ENCODE measurements around the gene GPS1.

Gene GPS1

DNA sequence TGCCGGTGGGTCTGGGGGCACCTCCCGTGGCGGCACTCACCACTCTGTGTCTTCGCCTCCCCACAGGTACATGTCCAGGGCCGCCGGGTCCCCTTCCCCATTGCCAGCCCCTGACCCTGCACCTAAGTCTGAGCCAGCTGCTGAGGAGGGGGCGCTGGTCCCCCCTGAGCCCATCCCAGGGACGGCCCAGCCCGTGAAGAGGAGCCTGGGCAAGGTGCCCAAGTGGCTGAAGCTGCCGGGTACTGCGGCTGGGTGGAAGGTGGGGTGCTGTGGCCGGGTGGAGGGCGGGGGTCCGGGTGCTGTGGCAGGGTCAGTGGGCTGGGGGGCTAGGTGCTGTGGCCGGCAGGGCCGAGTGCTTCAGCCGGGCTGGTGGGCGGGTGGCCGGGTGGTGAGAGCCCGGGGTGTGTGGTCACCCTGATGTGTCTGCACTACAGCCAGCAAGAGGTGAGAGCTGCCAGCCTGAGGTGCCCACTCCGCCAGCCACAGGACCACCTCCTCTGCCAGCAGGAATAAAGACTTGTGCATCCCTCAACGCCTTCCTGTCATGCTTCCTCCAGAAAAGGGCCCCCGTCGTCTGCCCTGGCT lies 34.7 kb upstream of the GPS1 start:
- Histone ChIP-seq H3K4me3 (ENCODE audit: low read depth, low read length) (no peak overlapping the region), H3K27me3 (no peaks in the 10 kb centered on the region), H3K36me3 (peaks cover 6% of the 10 kb centered on the region; the same call in 1 of the 2 replicates), H3K9me3 (no peaks in the 10 kb centered on the region), H3K4me1 (peaks cover 27% of the 10 kb centered on the region)
- TF ChIP-seq, protein P1, sequence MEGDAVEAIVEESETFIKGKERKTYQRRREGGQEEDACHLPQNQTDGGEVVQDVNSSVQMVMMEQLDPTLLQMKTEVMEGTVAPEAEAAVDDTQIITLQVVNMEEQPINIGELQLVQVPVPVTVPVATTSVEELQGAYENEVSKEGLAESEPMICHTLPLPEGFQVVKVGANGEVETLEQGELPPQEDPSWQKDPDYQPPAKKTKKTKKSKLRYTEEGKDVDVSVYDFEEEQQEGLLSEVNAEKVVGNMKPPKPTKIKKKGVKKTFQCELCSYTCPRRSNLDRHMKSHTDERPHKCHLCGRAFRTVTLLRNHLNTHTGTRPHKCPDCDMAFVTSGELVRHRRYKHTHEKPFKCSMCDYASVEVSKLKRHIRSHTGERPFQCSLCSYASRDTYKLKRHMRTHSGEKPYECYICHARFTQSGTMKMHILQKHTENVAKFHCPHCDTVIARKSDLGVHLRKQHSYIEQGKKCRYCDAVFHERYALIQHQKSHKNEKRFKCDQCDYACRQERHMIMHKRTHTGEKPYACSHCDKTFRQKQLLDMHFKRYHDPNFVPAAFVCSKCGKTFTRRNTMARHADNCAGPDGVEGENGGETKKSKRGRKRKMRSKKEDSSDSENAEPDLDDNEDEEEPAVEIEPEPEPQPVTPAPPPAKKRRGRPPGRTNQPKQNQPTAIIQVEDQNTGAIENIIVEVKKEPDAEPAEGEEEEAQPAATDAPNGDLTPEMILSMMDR (IDR thresholded peaks at IDR 0.05; ENCODE audit: low read depth, low read length), result no peak
- DNase-seq, result no peak

DNA sequence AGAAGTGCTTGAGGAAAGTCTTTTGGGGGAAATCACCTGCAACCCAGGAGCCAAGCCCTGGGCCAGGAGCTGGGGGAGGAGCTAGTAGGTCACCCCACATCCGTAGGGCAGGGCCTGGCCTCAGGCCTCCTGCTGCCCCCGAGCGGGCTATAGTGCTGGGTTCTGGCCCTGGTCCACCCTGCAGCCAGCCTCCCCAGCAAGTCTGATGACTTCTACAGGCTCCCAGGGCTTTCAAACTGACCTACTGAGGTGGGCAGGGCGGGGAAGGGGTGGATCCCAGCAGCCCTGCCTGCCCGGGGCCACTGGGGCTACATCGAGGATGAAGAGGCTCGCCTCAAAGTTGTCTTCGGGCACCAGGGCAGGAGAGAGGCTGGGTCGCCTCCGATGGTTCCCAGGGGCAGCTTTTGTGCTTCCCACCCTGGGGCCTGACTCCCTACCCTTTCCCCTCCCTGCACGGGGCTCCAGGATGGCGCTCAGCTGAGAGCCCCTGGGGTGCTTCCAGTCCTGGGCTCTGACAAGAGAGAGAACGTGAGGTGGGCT lies 34.0 kb upstream of the GPS1 start:
- DNase-seq, result no peak
- H3K4me1 ChIP-seq, result peaks cover 21% of the 10 kb centered on the region

DNA sequence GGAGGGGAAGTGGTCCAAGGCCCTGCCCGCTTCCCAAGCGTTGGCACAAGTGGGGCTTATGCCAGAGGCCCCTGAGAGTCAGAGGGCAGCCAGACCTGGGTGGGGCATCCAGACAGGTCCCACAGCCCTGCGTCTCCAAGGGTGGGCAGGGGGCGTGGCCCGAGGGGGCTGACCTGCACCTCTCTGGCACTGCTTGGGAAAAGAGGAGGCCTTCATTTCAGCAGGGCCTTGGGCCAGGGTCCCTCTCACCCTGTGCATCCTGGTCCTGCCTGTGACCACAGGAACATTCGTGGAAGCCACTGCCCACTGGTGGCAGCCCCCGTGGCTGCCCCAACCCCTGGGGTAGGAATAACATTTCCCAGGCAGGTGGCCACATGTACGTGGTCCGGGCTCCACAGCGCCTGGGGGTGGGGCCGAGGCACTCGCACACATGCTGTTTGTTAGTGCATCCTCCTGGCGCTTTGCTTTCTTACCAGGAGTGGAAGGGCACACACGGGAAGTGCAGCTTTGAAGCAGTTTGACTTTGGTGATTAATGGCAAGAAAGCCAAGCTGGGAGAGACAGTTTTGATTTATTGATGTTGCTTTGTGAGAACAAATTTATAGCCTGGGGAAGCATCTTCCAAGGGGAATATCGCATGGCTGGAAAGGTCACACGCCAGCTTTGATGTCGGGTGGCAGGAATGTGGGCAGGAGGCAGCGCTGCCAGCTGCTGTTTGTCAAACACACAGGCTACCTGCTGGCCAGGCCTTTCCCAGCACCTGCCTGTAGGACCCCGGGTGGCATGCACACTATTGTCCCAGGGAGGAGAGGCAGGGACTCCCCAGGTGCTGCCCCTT lies 33.3 kb upstream of the GPS1 start:
- H3K9me3 ChIP-seq, result no peaks in the 10 kb centered on the region
- H3K36me3 ChIP-seq, result peaks cover 4% of the 10 kb centered on the region; the same call in 1 of the 2 replicates
- H3K27me3 ChIP-seq, result no peaks in the 10 kb centered on the region
- DNase-seq, result no peak
- H3K4me3 ChIP-seq (ENCODE audit: low read depth, low read length), result no peak overlapping the region
- TF ChIP-seq, protein P1 (IDR thresholded peaks at IDR 0.05; ENCODE audit: low read depth, low read length), result no peak
- H3K4me1 ChIP-seq, result peaks cover 16% of the 10 kb centered on the region

More for the DNA sequence above, 34.0 kb upstream of the GPS1 start:
- Histone ChIP-seq H3K36me3 (peaks cover 4% of the 10 kb centered on the region; the same call in 1 of the 2 replicates), H3K4me3 (ENCODE audit: low read depth, low read length) (no peak overlapping the region), H3K27me3 (no peaks in the 10 kb centered on the region), H3K9me3 (no peaks in the 10 kb centered on the region)
- TF ChIP-seq, protein P1 (IDR thresholded peaks at IDR 0.05; ENCODE audit: low read depth, low read length), result no peak

DNA sequence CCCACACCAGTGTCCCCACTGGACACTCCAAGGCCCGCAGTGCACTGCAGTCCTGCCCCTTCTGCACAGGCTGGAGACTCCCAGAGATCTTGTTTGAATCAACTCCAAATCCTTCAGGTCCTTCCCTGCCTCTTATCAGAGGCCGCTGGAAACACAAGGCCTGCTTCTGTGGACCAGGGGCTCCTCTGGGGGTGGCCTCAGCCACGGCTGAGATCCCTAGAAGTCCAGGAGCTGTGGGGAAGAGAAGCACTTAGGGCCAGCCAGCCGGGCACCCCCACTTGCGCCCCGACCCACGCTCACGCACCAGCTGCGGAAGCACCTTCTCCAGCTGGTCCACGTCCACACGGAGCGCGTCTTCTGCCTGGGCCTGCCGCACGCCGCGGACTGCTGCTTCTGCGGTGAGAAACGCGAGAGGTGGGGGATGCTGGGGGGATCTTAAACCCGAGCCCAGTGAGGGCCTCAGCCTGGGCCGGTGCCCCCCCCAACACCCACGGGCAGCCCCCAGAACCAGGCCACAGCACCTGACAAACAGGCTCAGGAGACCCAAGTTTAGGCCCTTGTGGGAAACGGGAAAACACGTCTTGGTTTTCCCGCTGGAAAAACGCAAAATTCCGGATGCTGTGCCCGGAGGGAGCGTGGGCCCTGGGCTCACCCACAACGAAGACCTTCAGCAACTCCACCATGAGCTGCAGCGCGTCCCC lies 32.6 kb upstream of the GPS1 start:
- no peaks in the 10 kb centered on the region for H3K9me3 ChIP-seq
- TF ChIP-seq, protein P1 (IDR thresholded peaks at IDR 0.05; ENCODE audit: low read depth, low read length), result no peak
- peaks cover 8% of the 10 kb centered on the region for H3K4me1 ChIP-seq
- no peak for DNase-seq
- H3K27me3 ChIP-seq, result no peaks in the 10 kb centered on the region
- H3K36me3 ChIP-seq, result peaks cover 4% of the 10 kb centered on the region; the same call in 1 of the 2 replicates
- no peak overlapping the region for H3K4me3 ChIP-seq (ENCODE audit: low read depth, low read length)

DNA sequence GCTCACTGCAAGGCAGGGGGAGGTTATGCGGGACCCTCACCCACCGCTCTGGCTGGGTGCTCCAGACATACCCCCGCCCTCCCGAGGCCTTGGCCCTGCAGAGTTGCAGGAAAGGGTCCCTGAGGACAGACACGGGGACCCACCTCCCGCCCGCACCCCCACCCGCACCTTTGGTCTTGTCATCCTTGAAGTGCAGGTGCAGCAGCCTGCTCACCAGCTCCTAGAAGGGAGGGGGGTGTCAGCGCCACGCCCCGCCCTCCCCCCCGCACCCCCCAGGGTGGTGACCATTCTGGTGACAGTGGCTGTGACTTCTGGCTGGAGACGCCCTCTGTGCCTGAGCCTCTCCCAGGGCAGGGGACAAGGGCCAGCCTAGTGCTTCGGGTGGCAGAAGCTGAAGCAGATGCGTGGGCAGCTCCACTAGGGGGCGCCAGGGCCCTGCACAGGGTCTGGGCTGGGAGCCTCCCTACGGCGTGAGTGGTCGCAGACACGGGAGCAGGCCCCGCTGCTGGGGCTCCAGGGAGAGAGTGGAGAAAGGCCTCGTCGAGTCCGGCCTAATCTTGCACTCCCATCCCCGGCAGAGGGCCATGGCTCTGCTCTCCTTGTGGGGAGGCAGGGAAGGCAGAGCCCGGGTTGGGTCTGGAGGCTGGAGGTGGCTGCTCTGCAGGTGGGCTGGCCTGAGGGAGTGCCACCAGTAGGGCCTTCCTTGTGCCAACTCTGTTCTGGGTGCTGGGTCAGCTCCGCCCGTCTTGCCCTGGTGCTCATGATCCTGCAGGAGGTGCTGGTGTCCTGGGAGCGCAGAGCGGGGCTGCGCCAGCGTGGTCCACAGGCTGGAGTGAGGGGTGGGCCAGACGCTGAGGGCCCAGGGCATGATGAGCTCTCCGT lies 31.8 kb upstream of the GPS1 start:
- Histone ChIP-seq H3K27me3 (no peaks in the 10 kb centered on the region), H3K9me3 (no peaks in the 10 kb centered on the region), H3K4me1 (peaks cover 4% of the 10 kb centered on the region), H3K36me3 (peaks cover 4% of the 10 kb centered on the region; the same call in 1 of the 2 replicates), H3K4me3 (ENCODE audit: low read depth, low read length) (no peak overlapping the region)
- DNase-seq, result peak; percentile 86
- TF ChIP-seq, protein P1 (IDR thresholded peaks at IDR 0.05; ENCODE audit: low read depth, low read length), result peak; percentile 84

Data from BE2C (cell line).